ENCODE data around the gene GMDS.

Gene GMDS

DNA sequence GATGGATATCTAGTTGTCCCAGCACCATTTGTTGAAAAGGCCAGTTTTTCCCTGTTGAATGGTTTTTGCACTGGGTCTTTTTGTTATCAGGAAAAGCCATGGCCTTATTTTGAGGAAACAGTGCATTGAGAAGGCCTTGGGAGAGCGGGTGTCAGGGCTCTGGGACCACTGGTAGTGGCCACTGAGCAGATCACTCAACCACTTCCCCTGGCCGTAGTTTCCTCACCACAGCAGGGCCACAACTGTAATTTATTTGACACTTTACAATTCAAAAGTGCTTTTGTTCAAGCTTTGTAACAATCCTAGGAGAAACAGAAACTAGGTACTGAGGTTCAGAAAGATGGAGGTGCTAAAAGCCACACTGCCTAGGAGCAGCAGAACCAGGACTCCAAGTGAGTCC is 281.8 kb downstream of the GMDS start:
- H3K9me3 ChIP-seq (ENCODE audit: insufficient read depth, low read depth, low read length), result no peaks in the 10 kb centered on the region
- no peaks in the 10 kb centered on the region for H3K27me3 ChIP-seq (ENCODE audit: insufficient read depth, low read length)

DNA sequence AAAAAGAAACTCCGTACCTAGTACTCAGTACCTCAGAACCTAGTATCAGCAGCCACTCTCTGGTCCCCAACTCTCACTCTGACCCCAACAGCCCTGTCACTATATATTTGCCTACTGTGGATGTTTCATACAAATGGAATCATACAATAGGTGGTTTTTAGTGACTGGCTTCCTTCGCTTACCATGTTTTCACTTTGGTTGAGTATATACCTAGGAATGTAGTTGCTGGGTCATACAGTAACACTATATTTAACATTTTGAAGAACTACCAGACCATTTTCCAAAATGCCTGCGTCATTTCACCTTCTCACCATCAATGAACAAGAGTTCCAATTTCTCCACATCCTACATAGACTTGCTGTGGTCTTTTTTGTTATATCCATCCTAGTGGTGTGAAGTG is 283.2 kb downstream of the GMDS start:
- H3K27me3 ChIP-seq (ENCODE audit: insufficient read depth, low read length), result no peaks in the 10 kb centered on the region
- no peak overlapping the region for H3K27ac ChIP-seq (ENCODE audit: low read length)
- no peaks in the 10 kb centered on the region for H3K9me3 ChIP-seq (ENCODE audit: insufficient read depth, low read depth, low read length)
- no peaks in the 10 kb centered on the region for H3K36me3 ChIP-seq (ENCODE audit: insufficient read depth, low read depth, low read length)
- H3K9ac ChIP-seq (ENCODE audit: low read depth, low read length), result no peak overlapping the region
- no peak overlapping the region for H3K4me3 ChIP-seq (ENCODE audit: low read length)
- H3K4me1 ChIP-seq (ENCODE audit: insufficient read depth, low read length), result no peaks in the 10 kb centered on the region

More for the DNA sequence above, 281.8 kb downstream of the GMDS start:
- no peak overlapping the region for H3K27ac ChIP-seq (ENCODE audit: low read length)
- no peak overlapping the region for H3K4me3 ChIP-seq (ENCODE audit: low read length)
- no peaks in the 10 kb centered on the region for H3K36me3 ChIP-seq (ENCODE audit: insufficient read depth, low read depth, low read length)
- no peak overlapping the region for H3K9ac ChIP-seq (ENCODE audit: low read depth, low read length)
- H3K4me1 ChIP-seq (ENCODE audit: insufficient read depth, low read length), result no peaks in the 10 kb centered on the region

DNA sequence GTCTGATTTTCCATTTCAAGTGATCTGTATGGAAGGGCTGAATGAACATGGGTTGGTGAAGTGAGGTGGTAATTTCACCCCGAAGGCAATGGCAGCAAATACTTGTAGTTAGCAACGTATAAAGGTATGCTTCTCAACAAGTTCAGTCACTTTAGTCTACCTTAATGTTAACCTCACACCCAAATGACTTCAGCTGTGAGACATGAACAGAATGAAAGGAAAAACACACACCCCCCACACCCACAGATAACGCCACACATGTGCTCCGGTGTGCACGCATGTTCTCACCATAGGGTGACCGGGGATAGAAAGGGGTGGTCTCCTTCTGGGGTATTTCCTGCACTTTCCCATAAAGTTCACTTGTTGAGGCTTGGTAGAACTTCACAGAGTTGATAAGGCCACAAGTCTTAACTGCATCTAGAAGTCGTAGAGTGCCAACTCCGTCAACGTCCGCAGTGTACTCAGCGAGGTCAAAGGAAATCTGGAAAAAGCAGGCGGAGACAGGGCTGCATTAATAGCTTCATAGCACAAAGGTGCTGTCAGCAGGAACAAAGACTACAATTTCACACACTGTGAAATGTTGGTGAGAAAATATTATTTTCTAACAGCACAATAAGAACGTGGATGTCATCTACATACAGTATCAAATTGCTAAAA is 284.8 kb downstream of the GMDS start:
- H3K9me3 ChIP-seq (ENCODE audit: insufficient read depth, low read depth, low read length), result no peaks in the 10 kb centered on the region
- H3K9ac ChIP-seq (ENCODE audit: low read depth, low read length), result no peak overlapping the region
- H3K4me1 ChIP-seq (ENCODE audit: insufficient read depth, low read length), result no peaks in the 10 kb centered on the region
- no peaks in the 10 kb centered on the region for H3K27me3 ChIP-seq (ENCODE audit: insufficient read depth, low read length)
- H3K27ac ChIP-seq (ENCODE audit: low read length), result no peak overlapping the region
- no peaks in the 10 kb centered on the region for H3K36me3 ChIP-seq (ENCODE audit: insufficient read depth, low read depth, low read length)
- H3K4me3 ChIP-seq (ENCODE audit: low read length), result no peak overlapping the region

DNA sequence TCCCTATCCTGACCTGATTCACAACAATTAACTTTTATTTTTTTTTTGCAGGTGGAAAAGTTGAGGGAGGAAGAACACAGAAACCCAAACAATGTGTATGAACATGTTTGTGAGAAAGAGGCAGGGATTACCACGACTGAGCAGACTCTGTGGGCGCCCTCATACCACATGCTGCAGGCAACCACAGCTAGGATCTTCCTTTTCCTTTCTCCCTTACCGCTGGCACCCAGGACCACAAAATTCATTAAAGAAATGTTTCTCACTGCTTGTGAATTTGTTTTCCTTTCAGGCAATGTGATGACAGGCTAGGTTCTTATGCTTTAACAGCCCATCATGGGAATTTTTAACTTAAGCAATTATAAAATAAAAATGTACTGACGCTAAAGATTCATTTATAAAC is 287.1 kb downstream of the GMDS start:
- no peaks in the 10 kb centered on the region for H3K36me3 ChIP-seq (ENCODE audit: insufficient read depth, low read depth, low read length)

DNA sequence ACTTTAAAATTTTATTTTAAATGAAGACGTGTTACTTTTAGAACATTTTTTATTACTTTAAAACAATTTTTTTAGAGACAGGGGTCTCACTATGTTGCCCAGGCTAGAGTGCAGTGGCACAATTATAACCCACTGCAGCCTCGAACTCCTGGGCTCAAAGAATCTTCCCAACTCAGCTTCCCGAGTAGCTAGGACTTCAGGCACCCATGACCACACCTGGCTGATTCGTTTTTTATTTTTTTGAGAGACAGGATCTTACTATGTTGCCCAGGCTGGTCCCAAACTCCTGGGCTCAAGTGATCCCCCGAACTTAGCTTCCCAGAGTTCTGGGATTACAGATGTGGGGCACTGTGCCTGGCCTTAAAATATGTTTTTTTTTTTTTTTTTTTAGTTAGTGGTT is 287.7 kb downstream of the GMDS start:
- Histone ChIP-seq H3K27ac (ENCODE audit: low read length) (no peak overlapping the region), H3K9me3 (ENCODE audit: insufficient read depth, low read depth, low read length) (no peaks in the 10 kb centered on the region), H3K4me1 (ENCODE audit: insufficient read depth, low read length) (no peaks in the 10 kb centered on the region), H3K4me3 (ENCODE audit: low read length) (no peak overlapping the region), H3K9ac (ENCODE audit: low read depth, low read length) (no peak overlapping the region), H3K36me3 (ENCODE audit: insufficient read depth, low read depth, low read length) (no peaks in the 10 kb centered on the region), H3K27me3 (ENCODE audit: insufficient read depth, low read length) (no peaks in the 10 kb centered on the region)

More for the DNA sequence above, 287.1 kb downstream of the GMDS start:
- H3K9me3 ChIP-seq (ENCODE audit: insufficient read depth, low read depth, low read length), result no peaks in the 10 kb centered on the region
- H3K27me3 ChIP-seq (ENCODE audit: insufficient read depth, low read length), result no peaks in the 10 kb centered on the region
- no peak overlapping the region for H3K4me3 ChIP-seq (ENCODE audit: low read length)
- no peak overlapping the region for H3K27ac ChIP-seq (ENCODE audit: low read length)
- no peaks in the 10 kb centered on the region for H3K4me1 ChIP-seq (ENCODE audit: insufficient read depth, low read length)
- no peak overlapping the region for H3K9ac ChIP-seq (ENCODE audit: low read depth, low read length)

DNA sequence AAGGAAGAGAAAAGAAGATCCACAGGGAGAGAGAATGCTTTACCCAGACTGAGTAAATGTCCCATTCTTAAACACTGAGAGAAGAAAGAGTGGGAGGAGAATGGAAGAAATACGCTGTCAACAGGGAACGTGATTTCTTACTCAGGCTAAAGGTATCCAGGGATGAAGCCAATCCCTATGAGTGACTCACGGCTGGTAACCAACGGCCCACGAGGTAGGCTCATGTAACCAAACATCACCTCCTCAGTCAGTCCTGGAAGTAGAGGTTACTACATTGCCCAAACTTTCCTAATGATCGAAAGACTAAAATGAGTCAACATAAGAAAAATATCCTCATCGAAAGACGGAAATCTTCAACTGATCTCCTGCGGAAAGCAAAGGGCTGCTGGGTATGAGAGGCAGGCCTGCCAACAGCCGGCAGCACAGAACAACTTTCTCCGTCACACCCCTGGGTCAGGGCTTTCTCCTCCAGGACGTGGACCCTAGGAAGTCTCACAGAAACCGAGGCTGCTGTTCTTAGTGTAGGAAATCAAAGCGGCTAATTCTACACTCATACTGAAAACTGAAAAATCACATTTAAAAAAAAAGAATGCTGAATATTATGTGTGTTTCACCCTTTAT is 292.6 kb downstream of the GMDS start:
- H3K9me3 ChIP-seq (ENCODE audit: insufficient read depth, low read depth, low read length), result no peaks in the 10 kb centered on the region
- H3K9ac ChIP-seq (ENCODE audit: low read depth, low read length), result no peak overlapping the region
- H3K27ac ChIP-seq (ENCODE audit: low read length), result no peak overlapping the region
- no peaks in the 10 kb centered on the region for H3K36me3 ChIP-seq (ENCODE audit: insufficient read depth, low read depth, low read length)
- H3K4me1 ChIP-seq (ENCODE audit: insufficient read depth, low read length), result no peaks in the 10 kb centered on the region
- H3K4me3 ChIP-seq (ENCODE audit: low read length), result no peak overlapping the region
- H3K27me3 ChIP-seq (ENCODE audit: insufficient read depth, low read length), result no peaks in the 10 kb centered on the region

DNA sequence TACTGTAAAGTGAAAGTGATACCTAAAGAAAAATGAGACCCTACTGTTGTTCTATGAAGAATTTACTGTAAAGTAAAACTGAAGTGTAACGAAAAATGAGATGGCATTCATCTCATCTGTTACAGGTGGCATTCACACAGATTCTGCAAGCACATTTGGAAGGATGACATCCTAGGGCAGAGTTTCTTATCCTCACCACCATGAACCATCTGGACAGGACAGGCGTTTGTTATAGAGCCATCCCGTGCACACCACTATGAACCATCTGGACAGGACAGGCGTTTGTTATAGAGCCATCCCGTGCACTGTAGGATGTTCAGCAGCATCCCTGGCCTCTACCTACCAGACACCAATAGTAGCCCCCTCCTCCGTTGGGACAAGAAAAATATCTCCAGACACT is 294.8 kb downstream of the GMDS start:
- Histone ChIP-seq H3K4me3 (ENCODE audit: low read length) (no peak overlapping the region), H3K9me3 (ENCODE audit: insufficient read depth, low read depth, low read length) (no peaks in the 10 kb centered on the region), H3K36me3 (ENCODE audit: insufficient read depth, low read depth, low read length) (no peaks in the 10 kb centered on the region), H3K27ac (ENCODE audit: low read length) (no peak overlapping the region), H3K9ac (ENCODE audit: low read depth, low read length) (no peak overlapping the region), H3K4me1 (ENCODE audit: insufficient read depth, low read length) (no peaks in the 10 kb centered on the region), H3K27me3 (ENCODE audit: insufficient read depth, low read length) (no peaks in the 10 kb centered on the region)

DNA sequence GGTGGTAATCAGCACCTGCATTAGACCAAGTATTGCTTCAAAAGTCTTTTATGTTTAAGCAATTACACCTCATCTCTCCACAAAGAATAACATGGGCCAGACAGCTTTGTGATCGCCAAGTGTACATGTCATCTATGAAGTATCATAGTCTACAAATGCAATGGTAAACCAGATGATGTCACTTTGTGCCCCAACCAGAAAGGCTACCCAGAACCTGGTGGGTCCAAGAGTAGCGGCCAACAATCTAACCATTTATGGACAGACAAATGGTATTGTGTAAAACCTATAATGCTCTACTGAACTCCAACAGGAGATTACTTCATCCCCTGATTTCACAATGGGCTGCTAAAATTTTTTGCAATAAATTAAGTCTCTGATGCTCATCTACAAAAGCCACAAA is 295.9 kb downstream of the GMDS start:
- H3K36me3 ChIP-seq (ENCODE audit: insufficient read depth, low read depth, low read length), result no peaks in the 10 kb centered on the region
- H3K4me1 ChIP-seq (ENCODE audit: insufficient read depth, low read length), result no peaks in the 10 kb centered on the region
- H3K27me3 ChIP-seq (ENCODE audit: insufficient read depth, low read length), result no peaks in the 10 kb centered on the region
- H3K27ac ChIP-seq (ENCODE audit: low read length), result no peak overlapping the region
- H3K9me3 ChIP-seq (ENCODE audit: insufficient read depth, low read depth, low read length), result no peaks in the 10 kb centered on the region
- H3K9ac ChIP-seq (ENCODE audit: low read depth, low read length), result no peak overlapping the region
- H3K4me3 ChIP-seq (ENCODE audit: low read length), result no peak overlapping the region

DNA sequence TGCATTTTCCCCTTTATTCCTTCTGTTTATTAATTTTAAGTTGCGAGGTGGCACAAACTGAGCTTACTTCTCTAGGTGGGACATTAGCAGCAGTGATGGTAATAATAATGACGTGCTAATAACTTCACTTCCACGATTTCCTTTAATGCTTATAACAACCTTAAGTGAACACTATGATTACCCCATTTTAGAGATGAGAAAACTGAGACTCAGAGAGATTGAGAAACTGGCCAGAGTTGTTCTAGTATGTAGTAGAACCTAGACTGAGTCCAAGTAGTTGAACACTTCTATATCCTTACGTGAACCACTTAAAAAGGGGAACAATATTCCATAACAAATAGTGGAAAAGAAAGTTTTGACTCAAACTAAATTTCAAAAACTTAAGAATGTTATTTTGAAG is 297.5 kb downstream of the GMDS start:
- no peak overlapping the region for H3K27ac ChIP-seq (ENCODE audit: low read length)
- no peaks in the 10 kb centered on the region for H3K9me3 ChIP-seq (ENCODE audit: insufficient read depth, low read depth, low read length)
- H3K9ac ChIP-seq (ENCODE audit: low read depth, low read length), result no peak overlapping the region
- no peaks in the 10 kb centered on the region for H3K4me1 ChIP-seq (ENCODE audit: insufficient read depth, low read length)
- no peaks in the 10 kb centered on the region for H3K36me3 ChIP-seq (ENCODE audit: insufficient read depth, low read depth, low read length)
- no peaks in the 10 kb centered on the region for H3K27me3 ChIP-seq (ENCODE audit: insufficient read depth, low read length)
- no peak overlapping the region for H3K4me3 ChIP-seq (ENCODE audit: low read length)

DNA sequence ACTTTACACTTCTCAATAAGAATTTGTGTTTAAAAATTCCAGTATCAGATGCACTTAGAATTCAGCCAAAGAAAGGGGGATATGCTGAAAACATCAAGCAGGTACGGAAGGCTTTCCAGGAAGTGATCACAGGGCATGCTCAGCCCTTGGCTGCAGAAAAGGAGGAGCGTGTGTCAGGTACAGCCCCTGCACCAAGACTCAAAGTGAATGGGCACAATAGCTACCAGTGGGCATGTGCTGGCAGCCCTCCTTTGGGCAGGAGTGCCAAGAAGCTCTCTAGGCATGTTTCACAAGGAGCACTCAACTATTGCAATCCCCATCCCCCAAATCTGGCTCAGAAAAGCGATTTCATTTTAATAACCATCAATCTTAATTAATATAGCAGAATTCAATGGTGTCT is 298.8 kb downstream of the GMDS start:
- H3K9me3 ChIP-seq (ENCODE audit: insufficient read depth, low read depth, low read length), result no peaks in the 10 kb centered on the region
- no peaks in the 10 kb centered on the region for H3K36me3 ChIP-seq (ENCODE audit: insufficient read depth, low read depth, low read length)
- H3K4me1 ChIP-seq (ENCODE audit: insufficient read depth, low read length), result no peaks in the 10 kb centered on the region
- H3K27ac ChIP-seq (ENCODE audit: low read length), result no peak overlapping the region
- no peak overlapping the region for H3K4me3 ChIP-seq (ENCODE audit: low read length)
- no peak overlapping the region for H3K9ac ChIP-seq (ENCODE audit: low read depth, low read length)
- no peaks in the 10 kb centered on the region for H3K27me3 ChIP-seq (ENCODE audit: insufficient read depth, low read length)

DNA sequence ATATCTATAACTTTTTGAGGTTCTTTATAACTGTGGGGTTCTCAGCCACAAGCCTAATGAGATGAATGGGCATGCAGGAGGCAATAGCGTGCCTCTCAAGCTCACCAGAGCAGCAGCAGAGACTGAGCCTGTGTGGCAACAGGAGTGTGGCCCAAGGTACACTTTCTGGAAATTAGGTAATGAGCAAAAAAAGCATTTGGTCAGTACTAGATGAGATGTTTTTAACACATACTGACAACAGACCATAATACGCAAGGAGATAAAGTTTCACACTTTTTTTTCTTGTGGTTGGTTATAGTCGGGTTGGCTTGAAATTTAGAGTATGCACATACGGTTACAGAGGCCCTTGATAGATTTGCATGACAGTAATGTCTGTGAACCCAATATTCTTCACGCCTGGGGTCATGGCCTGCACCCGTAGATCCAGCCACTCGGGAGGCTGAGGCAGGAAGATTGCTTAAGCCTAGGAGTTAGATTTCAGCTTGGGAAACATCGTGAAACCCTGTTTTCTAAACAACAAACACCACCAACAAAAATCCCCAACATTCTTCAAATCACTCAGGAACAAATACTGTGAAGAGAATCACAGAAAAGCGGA is 300.1 kb downstream of the GMDS start:
- no peaks in the 10 kb centered on the region for H3K4me1 ChIP-seq (ENCODE audit: insufficient read depth, low read length)

DNA sequence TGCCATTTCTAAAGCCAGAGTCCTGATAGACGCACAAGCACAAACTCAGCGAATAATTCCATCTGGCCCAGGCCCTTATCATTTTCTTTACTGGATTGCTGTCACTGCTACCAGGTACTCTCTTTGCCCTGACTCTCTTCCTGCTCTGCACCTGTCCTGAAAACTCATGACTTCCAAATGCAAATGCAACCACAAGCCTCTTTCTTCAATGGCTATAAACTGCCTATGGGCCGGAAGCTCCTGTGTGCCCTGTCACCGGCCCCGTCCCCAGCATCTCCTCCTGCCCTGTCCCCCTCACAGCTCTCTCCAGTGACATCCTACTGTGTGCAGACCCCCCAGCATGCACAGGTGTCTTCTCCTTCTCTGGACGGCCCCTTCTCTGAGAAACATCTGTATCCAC is 302.6 kb downstream of the GMDS start:
- no peak overlapping the region for H3K4me3 ChIP-seq (ENCODE audit: low read length)
- H3K27ac ChIP-seq (ENCODE audit: low read length), result no peak overlapping the region
- H3K9ac ChIP-seq (ENCODE audit: low read depth, low read length), result no peak overlapping the region
- H3K4me1 ChIP-seq (ENCODE audit: insufficient read depth, low read length), result no peaks in the 10 kb centered on the region
- no peaks in the 10 kb centered on the region for H3K27me3 ChIP-seq (ENCODE audit: insufficient read depth, low read length)
- no peaks in the 10 kb centered on the region for H3K36me3 ChIP-seq (ENCODE audit: insufficient read depth, low read depth, low read length)
- no peaks in the 10 kb centered on the region for H3K9me3 ChIP-seq (ENCODE audit: insufficient read depth, low read depth, low read length)

More for the DNA sequence above, 300.1 kb downstream of the GMDS start:
- Histone ChIP-seq H3K27me3 (ENCODE audit: insufficient read depth, low read length) (no peaks in the 10 kb centered on the region), H3K27ac (ENCODE audit: low read length) (no peak overlapping the region), H3K4me3 (ENCODE audit: low read length) (no peak overlapping the region), H3K9me3 (ENCODE audit: insufficient read depth, low read depth, low read length) (no peaks in the 10 kb centered on the region), H3K36me3 (ENCODE audit: insufficient read depth, low read depth, low read length) (no peaks in the 10 kb centered on the region), H3K9ac (ENCODE audit: low read depth, low read length) (no peak overlapping the region)

Data from iPS-20b (cell line).